Activated CD8-positive, alpha-beta T cell treated with anti-CD3 and anti-CD28 coated beads for 36 hours (primary cell): Measurements from ENCODE around the gene TAF1C. TPM values are rescaled to one million over a fixed set of nuclear protein-coding genes. Genes with fewer than 3 reads are reported as not detected.

ENCODE experiments used
- ATAC-seq: fragments of 200-7000 bp; cut with Tn5 transposase; one replicate; pipeline ENCODE4 v1.10.0; 2021; ENCODE audit warnings: mild to moderate bottlenecking, moderate library complexity
- CTCF ChIA-PET: fragments of 350-600 bp; sonication (Branson Sonifier 250); formaldehyde crosslinking; loops from one replicate; lab custom pipeline; 2021; ENCODE audit warnings: antibody characterized with exemption; lab: Charles Lee
- POLR2A ChIA-PET: fragments of 350-600 bp; sonication (Branson Sonifier 250); formaldehyde crosslinking; loops from one replicate; lab custom pipeline; 2021; ENCODE audit warnings: antibody characterized with exemption; lab: Charles Lee
- DNase-seq: peaks from one replicate; pipeline ENCODE4 v3.0.0-alpha.2; 2020
- H3K27ac Mint-ChIP-seq: one replicate; pipeline ENCODE4 v1.8.0; 2021; ENCODE audit warnings: mild to moderate bottlenecking, mixed read lengths
- H3K27me3 Mint-ChIP-seq: one replicate; pipeline ENCODE4 v1.8.0; 2021; ENCODE audit warnings: mixed read lengths
- H3K36me3 Mint-ChIP-seq: one replicate; pipeline ENCODE4 v1.8.0; 2021; ENCODE audit warnings: low read depth, mixed read lengths
- H3K4me1 Mint-ChIP-seq: one replicate; pipeline ENCODE4 v1.8.0; 2021; ENCODE audit warnings: low read depth, mixed read lengths
- H3K4me3 Mint-ChIP-seq: one replicate; pipeline ENCODE4 v1.8.0; 2021; ENCODE audit warnings: mild to moderate bottlenecking, moderate library complexity, mixed read lengths
- H3K9me3 Mint-ChIP-seq: one replicate; pipeline ENCODE4 v1.8.0; 2021; ENCODE audit warnings: mixed read lengths
- intact Hi-C: fragments of 100-400 bp; cut with micrococcal nuclease; formaldehyde crosslinking; loops from one replicate; pipeline ENCODE4 v1.10.0; 2022
- total RNA-seq, 2 experiments: library from RNA; stranded (reverse); gene quantifications; one replicate each; pipeline ENCODE4 v1.2.3, GENCODE V29; 2021
- TF ChIP-seq, protein P1 (sequence below): fragments of 200-600 bp; IDR thresholded peaks from one replicate; pipeline ENCODE4 v1.8.0; 2022; ENCODE audit warnings: antibody characterized with exemption, mild to moderate bottlenecking

Gene TAF1C
- total RNA-seq, 2 experiments from 2014 or later: 59.3 to 62.6 TPM

- Mint-ChIP-seq H3K4me3 (no peak overlapping the region), H3K36me3 (peaks cover 22% of the 10 kb centered on the region), H3K27ac (no peak overlapping the region), H3K4me1 (peaks cover 18% of the 10 kb centered on the region), H3K27me3 (no peaks in the 10 kb centered on the region), H3K9me3 (no peaks in the 10 kb centered on the region)
- DNase-seq: no peak
- TF ChIP-seq, protein P1, sequence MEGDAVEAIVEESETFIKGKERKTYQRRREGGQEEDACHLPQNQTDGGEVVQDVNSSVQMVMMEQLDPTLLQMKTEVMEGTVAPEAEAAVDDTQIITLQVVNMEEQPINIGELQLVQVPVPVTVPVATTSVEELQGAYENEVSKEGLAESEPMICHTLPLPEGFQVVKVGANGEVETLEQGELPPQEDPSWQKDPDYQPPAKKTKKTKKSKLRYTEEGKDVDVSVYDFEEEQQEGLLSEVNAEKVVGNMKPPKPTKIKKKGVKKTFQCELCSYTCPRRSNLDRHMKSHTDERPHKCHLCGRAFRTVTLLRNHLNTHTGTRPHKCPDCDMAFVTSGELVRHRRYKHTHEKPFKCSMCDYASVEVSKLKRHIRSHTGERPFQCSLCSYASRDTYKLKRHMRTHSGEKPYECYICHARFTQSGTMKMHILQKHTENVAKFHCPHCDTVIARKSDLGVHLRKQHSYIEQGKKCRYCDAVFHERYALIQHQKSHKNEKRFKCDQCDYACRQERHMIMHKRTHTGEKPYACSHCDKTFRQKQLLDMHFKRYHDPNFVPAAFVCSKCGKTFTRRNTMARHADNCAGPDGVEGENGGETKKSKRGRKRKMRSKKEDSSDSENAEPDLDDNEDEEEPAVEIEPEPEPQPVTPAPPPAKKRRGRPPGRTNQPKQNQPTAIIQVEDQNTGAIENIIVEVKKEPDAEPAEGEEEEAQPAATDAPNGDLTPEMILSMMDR: no peak
- ChIA-PET POLR2A (interaction anchor here (0.8 kb wide), 1 partner anchor 66 kb away, joined by 4 read pairs; the partner anchor contains the start of gene MBTPS1), CTCF (interaction anchor here (1.3 to 7.8 kb wide), 4 partner anchors 95 to 117 kb away, joined by 3 to 102 read pairs (median 5); no protein-coding TSS in a partner anchor)
- intact Hi-C loops: no loop called here
- no peak for ATAC-seq
Observed at GRCh38 chr16:84182680-84183571, 3.9 kb downstream of the TAF1C start.

DNA sequence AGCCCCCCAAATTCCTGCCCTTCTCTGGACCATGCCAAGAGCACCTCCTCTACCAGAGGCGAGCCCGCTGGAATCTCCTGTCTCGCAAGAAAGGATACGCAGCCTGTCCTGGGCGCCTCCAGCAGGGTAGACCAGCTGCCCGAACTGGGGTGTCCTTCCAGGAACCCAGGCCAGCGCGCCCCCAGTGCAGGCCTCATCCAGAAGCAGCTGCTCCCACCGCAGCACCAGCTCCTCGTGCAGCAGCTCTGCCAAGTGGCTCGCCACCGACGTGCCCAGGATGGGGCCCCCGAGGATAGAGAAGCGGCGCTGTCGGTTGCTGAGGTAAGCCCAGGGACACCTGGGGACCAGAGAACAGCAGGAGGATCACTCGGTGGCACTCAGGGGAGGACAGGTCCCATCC, 4.8 kb downstream of the TAF1C start:
- no peak overlapping the region for H3K4me3 Mint-ChIP-seq
- intact Hi-C loops: no loop called here
- no peaks in the 10 kb centered on the region for H3K9me3 Mint-ChIP-seq
- CTCF ChIA-PET: interaction anchor here (1.3 to 1.6 kb wide), 3 partner anchors 94 to 116 kb away, joined by 3 to 5 read pairs (median 5); no protein-coding TSS in a partner anchor
- TF ChIP-seq, protein P1: no peak
- no peak overlapping the region for H3K27ac Mint-ChIP-seq
- ATAC-seq (no peak), DNase-seq (no peak)
- H3K4me1 Mint-ChIP-seq: peaks cover 23% of the 10 kb centered on the region
- POLR2A ChIA-PET: no interaction called here
- peaks cover 22% of the 10 kb centered on the region for H3K36me3 Mint-ChIP-seq
- H3K27me3 Mint-ChIP-seq: no peaks in the 10 kb centered on the region

DNA sequence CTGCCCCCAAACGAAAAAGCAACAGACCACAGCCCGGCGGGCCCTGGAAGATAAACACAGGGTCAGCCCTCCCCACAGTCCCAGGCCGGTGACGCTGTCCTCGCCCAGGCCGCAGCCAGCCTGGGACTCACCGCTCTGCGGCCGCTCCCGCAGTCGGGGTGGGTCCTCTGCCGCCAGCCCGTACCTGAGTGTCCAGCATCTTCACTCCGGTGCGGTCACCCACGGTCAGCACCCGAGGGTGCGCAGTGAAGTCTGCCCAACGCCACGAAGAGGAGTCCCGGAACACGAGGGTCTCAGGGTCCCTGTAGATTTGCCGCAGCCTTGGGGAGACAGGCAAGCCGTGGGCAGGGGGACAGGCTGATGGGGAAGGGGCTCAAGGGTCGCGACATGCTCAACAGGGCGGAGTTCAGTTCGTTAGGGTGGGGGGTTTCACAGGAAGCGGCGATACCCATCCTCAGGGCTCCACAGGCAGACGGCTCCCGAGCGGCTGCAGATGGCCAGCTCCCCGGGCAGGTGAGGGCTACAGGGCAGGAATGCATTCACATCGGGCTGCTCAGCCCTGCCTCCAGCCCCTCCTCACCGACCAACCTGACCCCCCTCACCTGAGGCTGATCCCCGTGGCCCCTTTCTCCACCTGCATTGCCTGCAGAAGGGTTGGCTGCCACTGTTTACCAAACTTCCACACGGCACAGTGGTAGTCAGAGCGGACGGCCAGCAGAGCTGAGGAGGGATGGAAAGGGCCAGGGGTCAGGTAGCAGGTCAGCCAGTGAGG, 5.5 kb downstream of the TAF1C start:
- POLR2A ChIA-PET: no interaction called here
- ATAC-seq: no peak
- Mint-ChIP-seq H3K27me3 (no peaks in the 10 kb centered on the region), H3K9me3 (no peaks in the 10 kb centered on the region), H3K4me3 (no peak overlapping the region), H3K27ac (no peak overlapping the region), H3K4me1 (peaks cover 23% of the 10 kb centered on the region), H3K36me3 (peaks cover 19% of the 10 kb centered on the region)
- DNase-seq: no peak
- TF ChIP-seq, protein P1: no peak
- intact Hi-C loops: no loop called here
- CTCF ChIA-PET: interaction anchor here (1.3 to 9.8 kb wide), 3 partner anchors 93 to 96 kb away, joined by 3 to 172 read pairs (median 5); no protein-coding TSS in a partner anchor

DNA sequence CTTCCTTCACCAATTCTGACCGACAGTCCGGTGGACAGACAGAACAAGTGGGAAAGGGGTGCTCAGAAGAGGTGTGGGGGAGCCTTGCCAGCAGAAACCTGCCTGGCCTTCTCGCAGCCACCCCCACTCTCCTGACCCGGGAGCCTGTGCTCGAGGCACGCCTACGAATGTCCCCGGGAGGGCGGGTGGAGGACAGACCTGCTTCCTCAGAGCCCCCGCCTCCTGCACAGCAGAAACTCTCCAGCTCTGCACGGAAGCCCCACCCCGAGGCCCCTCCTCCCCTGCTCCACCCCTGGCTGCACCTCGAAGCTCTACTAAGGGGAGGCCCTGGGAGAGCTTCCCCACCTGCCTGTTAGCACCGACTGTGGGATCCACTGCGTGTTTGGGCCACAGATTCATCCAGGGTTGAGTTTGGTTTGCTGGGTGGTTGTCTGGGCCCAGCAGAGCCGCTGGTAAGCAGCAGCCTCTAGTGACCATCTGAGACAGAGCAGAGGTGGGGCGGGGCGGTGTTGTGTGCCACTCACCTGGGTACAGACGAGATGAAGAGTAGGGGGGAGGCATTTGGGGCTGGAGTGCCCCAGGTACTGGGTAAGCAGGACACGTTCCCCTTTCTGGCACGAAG, 6.2 kb downstream of the TAF1C start:
- H3K27ac Mint-ChIP-seq: no peak overlapping the region
- CTCF ChIA-PET: interaction anchor here (9.8 kb wide), 1 partner anchor 95 kb away, joined by 172 read pairs; no protein-coding TSS in a partner anchor
- ATAC-seq (no peak), DNase-seq (no peak)
- H3K4me3 Mint-ChIP-seq: no peak overlapping the region
- H3K36me3 Mint-ChIP-seq: peaks cover 19% of the 10 kb centered on the region
- H3K9me3 Mint-ChIP-seq: no peaks in the 10 kb centered on the region
- intact Hi-C loops: no loop called here
- no peaks in the 10 kb centered on the region for H3K27me3 Mint-ChIP-seq
- POLR2A ChIA-PET: no interaction called here
- TF ChIP-seq, protein P1: no peak
- H3K4me1 Mint-ChIP-seq: peaks cover 23% of the 10 kb centered on the region
